OCI-LY7 (cell line): ENCODE results near the gene HIVEP3. TPM values are rescaled to one million over a fixed set of nuclear protein-coding genes. Genes with fewer than 3 reads are reported as not detected.

Experiments used
- BruUV-seq: library from RNA; stranded (reverse); fragments of 400-500 nt; replicated peaks from 2 replicates; lab custom pipeline; 2021; lab: Mats Ljungman, UMichigan
- CTCF ChIA-PET: fragments of 300-600 bp; sonication (Branson Sonifier 250); formaldehyde crosslinking; loops from one replicate; lab custom pipeline; 2022; ENCODE audit warnings: antibody characterized with exemption; ENCODE audit not compliant: unreplicated experiment; lab: Charles Lee
- POLR2A ChIA-PET: fragments of 300-600 bp; sonication (Branson Sonifier 250); formaldehyde crosslinking; loops from one replicate; lab custom pipeline; 2022; ENCODE audit warnings: antibody characterized with exemption; lab: Charles Lee
- DNase-seq: peaks from one replicate; pipeline ENCODE4 v3.0.0-alpha.2; 2015; ENCODE audit warnings: low spot score
- H2AFZ ChIP-seq: fragments of 200-600 bp; sonication (generic), shearing (Covaris generic); 2 replicates; pipeline ENCODE4 v1.6.1; 2014; ENCODE audit warnings: mild to moderate bottlenecking, antibody characterized with exemption, low read length, moderate library complexity
- H3K27ac ChIP-seq: fragments of 200-600 bp; sonication (generic); 2 replicates; pipeline ENCODE4 v1.5.1; 2014; ENCODE audit warnings: mixed run types, low read depth, mild to moderate bottlenecking, moderate library complexity, low read length, inconsistent platforms; ENCODE audit not compliant: poor library complexity, severe bottlenecking
- H3K36me3 ChIP-seq: fragments of 200-600 bp; sonication (generic); 2 replicates; pipeline ENCODE4 v1.6.1; 2014; ENCODE audit warnings: mild to moderate bottlenecking, antibody characterized with exemption, low read length, moderate library complexity, mixed read lengths; ENCODE audit not compliant: insufficient read depth
- H3K4me1 ChIP-seq: fragments of 200-600 bp; sonication (generic); 2 replicates; pipeline ENCODE4 v1.5.1; 2014; ENCODE audit warnings: mild to moderate bottlenecking, low read length; ENCODE audit not compliant: insufficient read depth, poor library complexity, severe bottlenecking
- H3K4me2 ChIP-seq: fragments of 200-600 bp; sonication (generic); 2 replicates; pipeline ENCODE4 v1.6.1; 2014; ENCODE audit warnings: mild to moderate bottlenecking, low read length
- H3K4me3 ChIP-seq: fragments of 200-600 bp; sonication (generic); 2 replicates; pipeline ENCODE4 v1.5.1; 2014; ENCODE audit warnings: mild to moderate bottlenecking, low read depth, low read length; ENCODE audit not compliant: poor library complexity, severe bottlenecking
- H3K79me2 ChIP-seq: fragments of 200-600 bp; sonication (generic); 2 replicates; pipeline ENCODE4 v1.6.1; 2016; ENCODE audit warnings: low read depth, mild to moderate bottlenecking, low read length, moderate library complexity, mixed read lengths; ENCODE audit not compliant: insufficient read depth
- H3K9me2 ChIP-seq: fragments of 200-600 bp; sonication (generic); 2 replicates; pipeline ENCODE4 v1.6.1; 2016; ENCODE audit warnings: mild to moderate bottlenecking, low read length, mixed read lengths; ENCODE audit not compliant: insufficient read depth
- H3K9me3 ChIP-seq: fragments of 200-600 bp; sonication (generic); 2 replicates; pipeline ENCODE4 v1.6.1; 2014; ENCODE audit warnings: mild to moderate bottlenecking, mixed run types, low read length, mixed read lengths
- H4K20me1 ChIP-seq: fragments of 200-600 bp; sonication (generic); 2 replicates; pipeline ENCODE4 v1.6.1; 2014; ENCODE audit warnings: mild to moderate bottlenecking, antibody characterized with exemption, low read length, moderate library complexity, mixed read lengths; ENCODE audit not compliant: insufficient read depth
- CTCF ChIP-seq: fragments of 200-600 bp; sonication (generic); conservative IDR thresholded peaks from 2 replicates; pipeline ENCODE4 v1.5.1; 2014; ENCODE audit warnings: mild to moderate bottlenecking, antibody characterized with exemption, low read length, moderate library complexity, mixed read lengths
- EZH2phosphoT487 ChIP-seq: fragments of 200-600 bp; sonication (generic); IDR thresholded peaks from 2 replicates; pipeline ENCODE4 v1.6.1; 2018; ENCODE audit warnings: low read depth, borderline replicate concordance, mild to moderate bottlenecking, mixed run types, antibody characterized with exemption, low read length, moderate library complexity, mixed read lengths
- intact Hi-C: fragments of 100-400 bp; cut with micrococcal nuclease; formaldehyde crosslinking; loops from one replicate; pipeline ENCODE4 v1.10.0; 2022; ENCODE audit not compliant: unreplicated experiment
- total RNA-seq, 2 experiments: library from RNA; depleted of rRNA in 1 of 2; stranded (reverse); fragments of >200 nt in 1 of 2; shearing (Covaris generic) in 1 of 2; gene quantifications; 2 replicates each; pipeline ENCODE4 v1.2.3, GENCODE V29; 2014 to 2022

HIVEP3 gene
- total RNA-seq, 2 experiments from 2014 or later = 0.53 to 0.60 TPM

GRCh38 chr1:41469706-41470105 is 449.0 kb downstream of the HIVEP3 start:
- Histone ChIP-seq H3K9me3 (no peaks in the 10 kb centered on the region), H2AFZ (no peak overlapping the region), H3K27ac (no peak overlapping the region), H3K4me3 (no peak overlapping the region), H3K9me2 (no peaks in the 10 kb centered on the region), H3K4me1 (no peaks in the 10 kb centered on the region), H3K4me2 (no peak overlapping the region), H3K36me3 (no peaks in the 10 kb centered on the region), H3K79me2 (no peaks in the 10 kb centered on the region), H4K20me1 (no peaks in the 10 kb centered on the region)
- ChIA-PET CTCF (no interaction called here), POLR2A (no interaction called here)
- BruUV-seq = no TSS peak
- TF ChIP-seq CTCF = no peak
- TF ChIP-seq EZH2phosphoT487 = no peak
- DNase-seq = no peak
- intact Hi-C loops = no loop called here

GRCh38 chr1:41468122-41468762 is 450.5 kb downstream of the HIVEP3 start:
- no peaks in the 10 kb centered on the region for H3K36me3 ChIP-seq
- no peaks in the 10 kb centered on the region for H3K4me1 ChIP-seq
- intact Hi-C loops = no loop called here
- H3K9me2 ChIP-seq = no peaks in the 10 kb centered on the region
- POLR2A ChIA-PET = no interaction called here
- no peaks in the 10 kb centered on the region for H3K9me3 ChIP-seq
- no peak overlapping the region for H3K4me2 ChIP-seq
- H3K79me2 ChIP-seq = no peaks in the 10 kb centered on the region
- H4K20me1 ChIP-seq = no peaks in the 10 kb centered on the region
- no peak overlapping the region for H2AFZ ChIP-seq
- no peak for TF ChIP-seq EZH2phosphoT487
- no peak for TF ChIP-seq CTCF
- H3K4me3 ChIP-seq = no peak overlapping the region
- no peak for DNase-seq
- no TSS peak for BruUV-seq
- no peak overlapping the region for H3K27ac ChIP-seq
- CTCF ChIA-PET = no interaction called here

- Histone ChIP-seq H3K9me2 (no peaks in the 10 kb centered on the region), H3K4me1 (no peaks in the 10 kb centered on the region), H3K27ac (no peak overlapping the region), H3K4me2 (no peak overlapping the region), H3K79me2 (no peaks in the 10 kb centered on the region), H3K9me3 (no peaks in the 10 kb centered on the region), H3K36me3 (no peaks in the 10 kb centered on the region), H3K4me3 (no peak overlapping the region), H4K20me1 (no peaks in the 10 kb centered on the region), H2AFZ (no peak overlapping the region)
- no peak for TF ChIP-seq CTCF
- TF ChIP-seq EZH2phosphoT487 = no peak
- BruUV-seq = no TSS peak
- intact Hi-C loops = no loop called here
- ChIA-PET CTCF (no interaction called here), POLR2A (no interaction called here)
- DNase-seq = no peak
Observed at GRCh38 chr1:41467673-41468072, 451.0 kb downstream of the HIVEP3 start.
